ENCODE data around the gene POT1. TPM values are rescaled to one million over a fixed set of nuclear protein-coding genes. Genes with fewer than 3 reads are reported as not detected.

POT1 gene
- total and polyA plus RNA-seq, 2 experiments from 2014 or later, result 12.0 to 40.4 TPM

DNA sequence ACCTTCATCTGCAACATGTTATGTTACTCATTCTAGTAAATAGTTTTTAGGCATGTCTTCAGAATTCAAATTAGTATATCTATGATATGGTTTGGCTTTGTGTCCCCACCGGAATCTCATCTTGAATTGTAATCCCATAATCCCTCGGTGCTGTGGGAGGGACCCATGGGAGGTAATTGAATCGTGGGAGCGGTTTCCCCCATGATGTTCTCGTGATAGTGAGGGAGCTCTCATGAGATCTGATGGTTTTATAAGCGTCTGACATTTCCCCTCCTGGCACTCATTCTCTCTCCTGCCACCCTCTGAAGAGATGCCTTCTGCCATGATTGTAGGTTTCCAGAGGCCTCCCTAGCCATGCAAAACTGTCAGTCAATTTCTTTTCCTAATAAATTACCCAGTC is 143.6 kb downstream of the POT1 start:
- ATAC-seq, result no peak

More for the DNA sequence above, 143.6 kb downstream of the POT1 start:
- no peak for DNase-seq (ENCODE audit: low spot score)
- Histone ChIP-seq H3K4me2 (no peak overlapping the region), H3K27ac (ENCODE audit: low read depth) (no peak overlapping the region), H3K4me1 (ENCODE audit: insufficient read depth) (peaks cover 25% of the 10 kb centered on the region), H2AFZ (no peak overlapping the region), H3K36me3 (ENCODE audit: insufficient read depth) (no peaks in the 10 kb centered on the region), H3K9me2 (ENCODE audit: insufficient read depth) (peaks cover 12% of the 10 kb centered on the region; the same call in 1 of the 2 replicates), H3K4me3 (no peak overlapping the region), H3K27me3 (ENCODE audit: insufficient read depth) (no peaks in the 10 kb centered on the region), H4K20me1 (replicated peaks; ENCODE audit: insufficient read depth) (no peaks in the 10 kb centered on the region), H3K79me2 (replicated peaks; ENCODE audit: insufficient read depth) (no peaks in the 10 kb centered on the region), H3F3A (replicated peaks; ENCODE audit: low read depth) (no peaks in the 10 kb centered on the region)
- peaks cover 25% of the 10 kb centered on the region for H3K4me1 Mint-ChIP-seq
- H3K4me3 Mint-ChIP-seq, result no peak overlapping the region
- no peaks in the 10 kb centered on the region for H3K9me3 Mint-ChIP-seq
- TF ChIP-seq ZNF462 (CRISPR knock-in tag; IDR thresholded peaks at IDR 0.05) (no peak), STAT1 (IDR thresholded peaks at IDR 0.05; ENCODE audit: unreplicated experiment) (no peak), ETS1 (IDR thresholded peaks at IDR 0.05) (no peak), ZNF114 (CRISPR knock-in tag; IDR thresholded peaks at IDR 0.05) (no peak), POLR2AphosphoS5 (IDR thresholded peaks at IDR 0.05; ENCODE audit: low read depth) (no peak), JUNB (IDR thresholded peaks at IDR 0.05; ENCODE audit: unreplicated experiment) (no peak), EZH2phosphoT487 (IDR thresholded peaks at IDR 0.05; ENCODE audit: unreplicated experiment) (no peak), CREB1 (CRISPR knock-in tag; IDR thresholded peaks at IDR 0.05; ENCODE audit: low read depth) (no peak), ZNF331 (CRISPR knock-in tag; IDR thresholded peaks at IDR 0.05; ENCODE audit: low read depth) (no peak), EZH2 (IDR thresholded peaks at IDR 0.05; ENCODE audit: low read depth, unreplicated experiment) (no peak), NANOG (IDR thresholded peaks at IDR 0.05; ENCODE audit: borderline replicate concordance) (no peak)
- TF ChIP-seq, protein P1, sequence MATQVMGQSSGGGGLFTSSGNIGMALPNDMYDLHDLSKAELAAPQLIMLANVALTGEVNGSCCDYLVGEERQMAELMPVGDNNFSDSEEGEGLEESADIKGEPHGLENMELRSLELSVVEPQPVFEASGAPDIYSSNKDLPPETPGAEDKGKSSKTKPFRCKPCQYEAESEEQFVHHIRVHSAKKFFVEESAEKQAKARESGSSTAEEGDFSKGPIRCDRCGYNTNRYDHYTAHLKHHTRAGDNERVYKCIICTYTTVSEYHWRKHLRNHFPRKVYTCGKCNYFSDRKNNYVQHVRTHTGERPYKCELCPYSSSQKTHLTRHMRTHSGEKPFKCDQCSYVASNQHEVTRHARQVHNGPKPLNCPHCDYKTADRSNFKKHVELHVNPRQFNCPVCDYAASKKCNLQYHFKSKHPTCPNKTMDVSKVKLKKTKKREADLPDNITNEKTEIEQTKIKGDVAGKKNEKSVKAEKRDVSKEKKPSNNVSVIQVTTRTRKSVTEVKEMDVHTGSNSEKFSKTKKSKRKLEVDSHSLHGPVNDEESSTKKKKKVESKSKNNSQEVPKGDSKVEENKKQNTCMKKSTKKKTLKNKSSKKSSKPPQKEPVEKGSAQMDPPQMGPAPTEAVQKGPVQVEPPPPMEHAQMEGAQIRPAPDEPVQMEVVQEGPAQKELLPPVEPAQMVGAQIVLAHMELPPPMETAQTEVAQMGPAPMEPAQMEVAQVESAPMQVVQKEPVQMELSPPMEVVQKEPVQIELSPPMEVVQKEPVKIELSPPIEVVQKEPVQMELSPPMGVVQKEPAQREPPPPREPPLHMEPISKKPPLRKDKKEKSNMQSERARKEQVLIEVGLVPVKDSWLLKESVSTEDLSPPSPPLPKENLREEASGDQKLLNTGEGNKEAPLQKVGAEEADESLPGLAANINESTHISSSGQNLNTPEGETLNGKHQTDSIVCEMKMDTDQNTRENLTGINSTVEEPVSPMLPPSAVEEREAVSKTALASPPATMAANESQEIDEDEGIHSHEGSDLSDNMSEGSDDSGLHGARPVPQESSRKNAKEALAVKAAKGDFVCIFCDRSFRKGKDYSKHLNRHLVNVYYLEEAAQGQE (IDR thresholded peaks at IDR 0.05; ENCODE audit: unreplicated experiment), result no peak
- TF ChIP-seq, protein P2, sequence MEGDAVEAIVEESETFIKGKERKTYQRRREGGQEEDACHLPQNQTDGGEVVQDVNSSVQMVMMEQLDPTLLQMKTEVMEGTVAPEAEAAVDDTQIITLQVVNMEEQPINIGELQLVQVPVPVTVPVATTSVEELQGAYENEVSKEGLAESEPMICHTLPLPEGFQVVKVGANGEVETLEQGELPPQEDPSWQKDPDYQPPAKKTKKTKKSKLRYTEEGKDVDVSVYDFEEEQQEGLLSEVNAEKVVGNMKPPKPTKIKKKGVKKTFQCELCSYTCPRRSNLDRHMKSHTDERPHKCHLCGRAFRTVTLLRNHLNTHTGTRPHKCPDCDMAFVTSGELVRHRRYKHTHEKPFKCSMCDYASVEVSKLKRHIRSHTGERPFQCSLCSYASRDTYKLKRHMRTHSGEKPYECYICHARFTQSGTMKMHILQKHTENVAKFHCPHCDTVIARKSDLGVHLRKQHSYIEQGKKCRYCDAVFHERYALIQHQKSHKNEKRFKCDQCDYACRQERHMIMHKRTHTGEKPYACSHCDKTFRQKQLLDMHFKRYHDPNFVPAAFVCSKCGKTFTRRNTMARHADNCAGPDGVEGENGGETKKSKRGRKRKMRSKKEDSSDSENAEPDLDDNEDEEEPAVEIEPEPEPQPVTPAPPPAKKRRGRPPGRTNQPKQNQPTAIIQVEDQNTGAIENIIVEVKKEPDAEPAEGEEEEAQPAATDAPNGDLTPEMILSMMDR (conservative IDR thresholded peaks at IDR 0.05; ENCODE audit: low read depth in 2 of 2), result no peak
- H3K27ac Mint-ChIP-seq, result no peak overlapping the region
- H3K27me3 Mint-ChIP-seq (ENCODE audit: insufficient read depth, low read depth, poor library complexity), result peaks cover 2% of the 10 kb centered on the region
- no peaks in the 10 kb centered on the region for H3K36me3 Mint-ChIP-seq (ENCODE audit: low read depth)

Data from GM23338 (cell line).